Measurements from ENCODE around the gene MAP3K4. TPM values are rescaled to one million over a fixed set of nuclear protein-coding genes. Genes with fewer than 3 reads are reported as not detected.

Gene MAP3K4
- polyA plus RNA-seq, 3 donors, result 3.2 to 12.3 (median 3.5) TPM

GRCh38 chr6:160962835-160963623 lies 28.5 kb upstream of the MAP3K4 start:
- Mint-ChIP-seq H3K27ac (no peak overlapping the region), H3K9me3 (peaks cover 0 to 4% (median 0%) of the 10 kb centered on the region in 7 donors)
- TF ChIP-seq CTCF (IDR thresholded peaks at IDR 0.05), result no peak

GRCh38 chr6:160963651-160964050 lies 27.9 kb upstream of the MAP3K4 start:
- H3K27ac ChIP-seq (ENCODE audit: low read depth in 1 of 2, low read length in 2 of 2), result no peak overlapping the region
- no peak overlapping the region for H3K4me2 ChIP-seq (replicated peaks; ENCODE audit: extremely low read depth, low read length, poor library complexity, severe bottlenecking)
- Mint-ChIP-seq H3K27me3 (ENCODE audit: low read depth in 3 of 3) (peaks cover 3% of the 10 kb centered on the region in 3 donors), H3K4me3 (no peak overlapping the region), H3K4me1 (no peaks in the 10 kb centered on the region), H3K36me3 (no peaks in the 10 kb centered on the region), H3K27ac (no peak overlapping the region), H3K9me3 (peaks cover 0 to 4% (median 0%) of the 10 kb centered on the region in 7 donors)
- H3K4me1 ChIP-seq (ENCODE audit: control insufficient read depth in 1 of 2, insufficient read depth in 2 of 2, low read length in 2 of 2), result no peaks in the 10 kb centered on the region
- H4K20me1 ChIP-seq (ENCODE audit: insufficient read depth, low read length), result no peaks in the 10 kb centered on the region
- DNase-seq, result no peak
- H2AFZ ChIP-seq (ENCODE audit: insufficient read depth, low read depth, low read length, poor library complexity, severe bottlenecking), result no peak overlapping the region
- H3K36me3 ChIP-seq (replicated peaks in 1 of 2; ENCODE audit: control insufficient read depth in 1 of 2, insufficient read depth in 2 of 2, low read length in 2 of 2), result no peaks in the 10 kb centered on the region
- intact Hi-C loops (cut with micrococcal nuclease), result no loop called here
- no peak overlapping the region for H3K9ac ChIP-seq (ENCODE audit: insufficient read depth, low read length, poor library complexity, severe bottlenecking)
- WGBS (ENCODE audit: insufficient coverage), result 53% methylated on average over 2 of the region's 8 CpGs
- H3K79me2 ChIP-seq (ENCODE audit: insufficient read depth, low read length), result no peaks in the 10 kb centered on the region
- no peaks in the 10 kb centered on the region for H3K9me3 ChIP-seq (replicated peaks in 1 of 2; ENCODE audit: control insufficient read depth in 1 of 2, insufficient read depth in 1 of 2, low read length in 2 of 2)
- no peak overlapping the region for H3K4me3 ChIP-seq (replicated peaks in 1 of 3; ENCODE audit: low read depth in 2 of 3, low read length in 3 of 3)
- H3K27me3 ChIP-seq (ENCODE audit: control insufficient read depth in 2 of 2, insufficient read depth in 2 of 2, low read length in 2 of 2), result no peaks in the 10 kb centered on the region
- no peak for TF ChIP-seq CTCF (IDR thresholded peaks at IDR 0.05)

More at GRCh38 chr6:160962835-160963623, 28.5 kb upstream of the MAP3K4 start:
- no peak overlapping the region for H3K4me3 ChIP-seq (replicated peaks in 1 of 3; ENCODE audit: low read depth in 2 of 3, low read length in 3 of 3)
- H3K4me1 ChIP-seq (ENCODE audit: control insufficient read depth in 1 of 2, insufficient read depth in 2 of 2, low read length in 2 of 2), result no peaks in the 10 kb centered on the region
- H3K79me2 ChIP-seq (ENCODE audit: insufficient read depth, low read length), result no peaks in the 10 kb centered on the region
- Mint-ChIP-seq H3K4me1 (no peaks in the 10 kb centered on the region), H3K4me3 (no peak overlapping the region), H3K27me3 (ENCODE audit: low read depth in 3 of 3) (peaks cover 3% of the 10 kb centered on the region in 3 donors), H3K36me3 (no peaks in the 10 kb centered on the region)
- no peaks in the 10 kb centered on the region for H3K27me3 ChIP-seq (ENCODE audit: control insufficient read depth in 2 of 2, insufficient read depth in 2 of 2, low read length in 2 of 2)
- no peaks in the 10 kb centered on the region for H3K36me3 ChIP-seq (replicated peaks in 1 of 2; ENCODE audit: control insufficient read depth in 1 of 2, insufficient read depth in 2 of 2, low read length in 2 of 2)
- H3K9me3 ChIP-seq (replicated peaks in 1 of 2; ENCODE audit: control insufficient read depth in 1 of 2, insufficient read depth in 1 of 2, low read length in 2 of 2), result no peaks in the 10 kb centered on the region
- DNase-seq, result no peak
- 97% methylated on average over 9 of the region's 15 CpGs for WGBS (ENCODE audit: insufficient coverage)
- H3K4me2 ChIP-seq (replicated peaks; ENCODE audit: extremely low read depth, low read length, poor library complexity, severe bottlenecking), result no peak overlapping the region
- no peak overlapping the region for H3K27ac ChIP-seq (ENCODE audit: low read depth in 1 of 2, low read length in 2 of 2)
- no peak overlapping the region for H3K9ac ChIP-seq (ENCODE audit: insufficient read depth, low read length, poor library complexity, severe bottlenecking)
- H4K20me1 ChIP-seq (ENCODE audit: insufficient read depth, low read length), result no peaks in the 10 kb centered on the region
- intact Hi-C loops (cut with micrococcal nuclease), result no loop called here
- no peak overlapping the region for H2AFZ ChIP-seq (ENCODE audit: insufficient read depth, low read depth, low read length, poor library complexity, severe bottlenecking)

Data from CD14-positive monocyte (primary cell).